ENCODE data around the gene POGZ.
"Not testable (repeated sequence)": the region's sequence is repeated elsewhere in the genome, so short reads cannot be mapped to it uniquely, and the experiment has no call there.

Gene POGZ

GRCh38 chr1:151419819-151420218 lies 39.5 kb downstream of the POGZ start:
- no peak for DNase-seq (ENCODE audit: low read depth in 3 of 3)

GRCh38 chr1:151418081-151418480 lies 41.2 kb downstream of the POGZ start:
- no peak for DNase-seq (ENCODE audit: low read depth in 3 of 3)

- DNase-seq (ENCODE audit: low read depth in 3 of 3), result no peak
Observed at GRCh38 chr1:151416231-151416630, 43.1 kb downstream of the POGZ start.

GRCh38 chr1:151411884-151412283 lies 47.4 kb downstream of the POGZ start:
- no peak for DNase-seq (ENCODE audit: low read depth in 3 of 3)

- DNase-seq (ENCODE audit: low read depth in 3 of 3), result no peak
Observed at GRCh38 chr1:151408891-151409290, 50.4 kb downstream of the POGZ start.

GRCh38 chr1:151407304-151407703 lies 52.0 kb downstream of the POGZ start:
- no peak for DNase-seq (ENCODE audit: low read depth in 3 of 3)

- DNase-seq (ENCODE audit: low read depth in 3 of 3), result no peak
Observed at GRCh38 chr1:151406176-151406575, 53.1 kb downstream of the POGZ start.

GRCh38 chr1:151405187-151405951 lies 53.9 kb downstream of the POGZ start:
- no peak for DNase-seq (ENCODE audit: low read depth in 3 of 3)

- DNase-seq (ENCODE audit: low read depth in 3 of 3), result no peak
Observed at GRCh38 chr1:151403612-151404011, 55.7 kb downstream of the POGZ start.

- no peak for DNase-seq (ENCODE audit: low read depth in 3 of 3)
Observed at GRCh38 chr1:151402764-151403163, 56.5 kb downstream of the POGZ start.

GRCh38 chr1:151401860-151402259 lies 57.4 kb downstream of the POGZ start:
- DNase-seq (ENCODE audit: low read depth in 3 of 3), result no peak

- no peak for DNase-seq (ENCODE audit: low read depth in 3 of 3)
Observed at GRCh38 chr1:151401125-151401788, 58.0 kb downstream of the POGZ start.

GRCh38 chr1:151399324-151400171 lies 59.7 kb downstream of the POGZ start, which contains the start of gene PSMB4:
Gene PSMB4 (plus strand): TSS chr1:151399573. CDS start chr1:151399588, 15 bp downstream.
- DNase-seq (ENCODE audit: low read depth in 3 of 3), result peak; percentile 61 to 69 (median 63)

GRCh38 chr1:151396265-151396664 lies 63.0 kb downstream of the POGZ start:
- not testable (repeated sequence) for DNase-seq (ENCODE audit: low read depth in 3 of 3)

GRCh38 chr1:151393583-151393982 lies 65.7 kb downstream of the POGZ start:
- no peak for DNase-seq (ENCODE audit: low read depth in 3 of 3)

- DNase-seq (ENCODE audit: low read depth in 3 of 3), result no peak
Observed at GRCh38 chr1:151391079-151391563, 68.2 kb downstream of the POGZ start.

- DNase-seq (ENCODE audit: low read depth in 3 of 3), result not testable (repeated sequence)
Observed at GRCh38 chr1:151390221-151391078, 68.8 kb downstream of the POGZ start.

GRCh38 chr1:151386002-151386401 lies 73.3 kb downstream of the POGZ start:
- DNase-seq (ENCODE audit: low read depth in 3 of 3), result no peak

- no peak for DNase-seq (ENCODE audit: low read depth in 3 of 3)
Observed at GRCh38 chr1:151384584-151384983, 74.7 kb downstream of the POGZ start.

GRCh38 chr1:151377150-151377884 lies 82.0 kb downstream of the POGZ start:
- no peak for DNase-seq (ENCODE audit: low read depth in 3 of 3)
